IMR-90 (cell line): ENCODE measurements around the gene RASSF5. TPM values are rescaled to one million over a fixed set of nuclear protein-coding genes. Genes with fewer than 3 reads are reported as not detected.
A peak's percentile ranks its signal among the peaks of the same experiment; 100 is the strongest.

Experiments
- ATAC-seq: fragments of 200-7000 bp; cut with Tn5 transposase; 2 replicates; pipeline ENCODE4 v1.9.1; 2020; ENCODE audit warnings: low read depth, mild to moderate bottlenecking, moderate library complexity
- BruUV-seq: library from RNA; stranded (reverse); fragments of 400-500 nt; replicated peaks from 2 replicates; lab custom pipeline; 2021; lab: Mats Ljungman, UMichigan
- CTCF ChIA-PET: fragments of 300-600 bp; formaldehyde crosslinking; extraction: SDS; loops from one replicate; lab custom pipeline; 2021; ENCODE audit warnings: antibody characterized with exemption; lab: Yijun Ruan, JAX
- POLR2A ChIA-PET: fragments of 300-600 bp; sonication (Branson Sonifier 250); formaldehyde crosslinking; loops from one replicate; lab custom pipeline; 2022; ENCODE audit warnings: antibody characterized with exemption; ENCODE audit not compliant: unreplicated experiment; lab: Charles Lee
- DNase-seq: peaks from one replicate; pipeline ENCODE4 v3.0.0; 2013
- H2AFZ ChIP-seq: replicated peaks from 2 replicates; pipeline ENCODE3; 2013; ENCODE audit warnings: low read length, mild to moderate bottlenecking; ENCODE audit not compliant: poor library complexity
- H2AK5ac ChIP-seq: 2 replicates; pipeline ENCODE4 v1.6.1; 2013; ENCODE audit warnings: low read depth, low read length, inconsistent platforms
- H2AK9ac ChIP-seq: replicated peaks from 2 replicates; pipeline ENCODE3; 2013; ENCODE audit warnings: mild to moderate bottlenecking, low read depth, low read length, moderate library complexity; ENCODE audit not compliant: poor library complexity
- H2BK120ac ChIP-seq: 2 replicates; pipeline ENCODE4 v1.6.1; 2013; ENCODE audit warnings: low read depth, low read length, inconsistent platforms
- H2BK15ac ChIP-seq: 3 replicates; pipeline ENCODE4 v1.6.1; 2013; ENCODE audit warnings: low read depth, low read length, inconsistent platforms
- H2BK20ac ChIP-seq: 2 replicates; pipeline ENCODE4 v1.6.1; 2013; ENCODE audit warnings: low read depth, mild to moderate bottlenecking, inconsistent platforms, low read length, moderate library complexity
- H2BK5ac ChIP-seq: 2 replicates; pipeline ENCODE4 v1.6.1; 2013; ENCODE audit warnings: mild to moderate bottlenecking, low read depth, low read length, inconsistent platforms; ENCODE audit not compliant: poor library complexity, severe bottlenecking
- H3K14ac ChIP-seq: replicated peaks from 2 replicates; pipeline ENCODE4 v1.6.1; 2013; ENCODE audit warnings: low read depth, low read length, inconsistent platforms
- H3K18ac ChIP-seq: 2 replicates; pipeline ENCODE4 v1.6.1; 2013; ENCODE audit warnings: low read depth, low read length, control low read depth
- H3K23ac ChIP-seq: 2 replicates; pipeline ENCODE4 v1.6.1; 2013; ENCODE audit warnings: low read depth, low read length, inconsistent platforms
- H3K27ac ChIP-seq: 2 replicates; pipeline ENCODE4 v1.5.1; 2013; ENCODE audit warnings: mild to moderate bottlenecking, control low read depth, low read length; ENCODE audit not compliant: insufficient read depth
- H3K27me3 ChIP-seq: 2 replicates; pipeline ENCODE4 v1.6.1; 2013; ENCODE audit warnings: low read length; ENCODE audit not compliant: control insufficient read depth, insufficient read depth
- H3K36me3 ChIP-seq: 2 replicates; pipeline ENCODE4 v1.6.1; 2013; ENCODE audit warnings: low read length, mixed read lengths; ENCODE audit not compliant: control insufficient read depth, insufficient read depth
- H3K4ac ChIP-seq: 2 replicates; pipeline ENCODE4 v1.6.1; 2013; ENCODE audit warnings: low read depth, low read length, inconsistent platforms
- H3K4me1 ChIP-seq: 2 replicates; pipeline ENCODE4 v1.6.1; 2013; ENCODE audit warnings: low read length, mixed read lengths; ENCODE audit not compliant: control insufficient read depth, insufficient read depth
- H3K4me2 ChIP-seq: 2 replicates; pipeline ENCODE4 v1.6.1; 2013; ENCODE audit warnings: low read depth, mild to moderate bottlenecking, control low read depth, low read length, moderate library complexity
- H3K4me3 ChIP-seq: 2 replicates; pipeline ENCODE4 v1.5.1; 2013; ENCODE audit warnings: low read depth, mild to moderate bottlenecking, control low read depth, low read length, moderate library complexity; ENCODE audit not compliant: insufficient read depth
- H3K56ac ChIP-seq: 2 replicates; pipeline ENCODE4 v1.6.1; 2013; ENCODE audit warnings: low read length, inconsistent platforms; ENCODE audit not compliant: insufficient read depth; ENCODE audit errors: extremely low read depth
- H3K79me1 ChIP-seq, 2 experiments: 2 replicates each; pipeline ENCODE4 v1.6.1; 2013; ENCODE audit warnings: low read length in 2 of 2, inconsistent platforms in 1 of 2, low read depth in 1 of 2
- H3K9ac ChIP-seq: 2 replicates; pipeline ENCODE4 v1.6.1; 2013; ENCODE audit warnings: low read depth, low read length, control low read depth
- H3K9me1 ChIP-seq: 2 replicates; pipeline ENCODE4 v1.6.1; 2013; ENCODE audit warnings: low read length, inconsistent platforms; ENCODE audit not compliant: insufficient read depth
- H3K9me3 ChIP-seq: 2 replicates; pipeline ENCODE4 v1.6.1; 2013; ENCODE audit warnings: low read length; ENCODE audit not compliant: control insufficient read depth, insufficient read depth
- H4K20me1 ChIP-seq: 2 replicates; pipeline ENCODE4 v1.6.1; 2013; ENCODE audit warnings: low read length, inconsistent platforms; ENCODE audit not compliant: insufficient read depth
- H4K5ac ChIP-seq: 2 replicates; pipeline ENCODE4 v1.6.1; 2013; ENCODE audit warnings: mild to moderate bottlenecking, low read depth, low read length, control low read depth
- H4K8ac ChIP-seq, 2 experiments: 2 replicates each; pipeline ENCODE4 v1.6.1; 2013; ENCODE audit warnings: low read depth in 2 of 2, low read length in 2 of 2, control low read depth in 1 of 2, inconsistent platforms in 1 of 2
- H4K91ac ChIP-seq: 2 replicates; pipeline ENCODE4 v1.6.1; 2013; ENCODE audit warnings: low read depth, low read length, inconsistent platforms; ENCODE audit not compliant: insufficient read depth
- SMC3 ChIP-seq: fragments of 150-350 bp; IDR thresholded peaks from 2 replicates; pipeline ENCODE4 v1.6.1; 2016; ENCODE audit warnings: low read depth, mild to moderate bottlenecking, antibody characterized with exemption, low read length, moderate library complexity
- WGBS, 2 experiments: methylation state at CpG; one replicate each; pipeline versions ENCODE4 v1.1.5 to v1.1.7; 2013; ENCODE audit warnings: missing lambda C conversion rate in 2 of 2; ENCODE audit not compliant: insufficient read length in 1 of 2; ENCODE audit errors: extremely low coverage in 2 of 2; 5-methylcytosine and 5-hydroxymethylcytosine counted together
- dilution Hi-C: fragments of 300-500 bp; cut with HindIII; formaldehyde crosslinking; loops from one replicate; pipeline ENCODE4 v1.14.3; 2018; ENCODE audit warnings: low sequenced_read_pairs; ENCODE audit not compliant: unreplicated experiment
- in situ Hi-C: fragments of 300-500 bp; cut with MboI; formaldehyde crosslinking; loops from 3 replicates; pipeline ENCODE4 v1.14.3; 2019; ENCODE audit warnings: low sequenced_read_pairs, inconsistent platforms, mixed read lengths
- intact Hi-C: fragments of 100-400 bp; cut with micrococcal nuclease; formaldehyde crosslinking; loops from 2 replicates; pipeline ENCODE4 v1.10.0; 2022
- polyA plus RNA-seq, 3 experiments: library from polyadenylated mRNA; depleted of rRNA; stranded (reverse); fragments of >200 nt; gene quantifications; 2 replicates each; pipeline ENCODE4 v1.2.3, GENCODE V29; 2012; ENCODE audit warnings: low replicate concordance in 1 of 3
- total RNA-seq: library from RNA; depleted of rRNA; stranded (reverse); fragments of >200 nt; gene quantifications from 2 replicates; pipeline ENCODE4 v1.2.3, GENCODE V29; 2012

The RASSF5 gene
- total and polyA plus RNA-seq, 2 of the 4 experiments (the other 2 are of a cell fraction) = 0.18 to 1.1 TPM

DNA sequence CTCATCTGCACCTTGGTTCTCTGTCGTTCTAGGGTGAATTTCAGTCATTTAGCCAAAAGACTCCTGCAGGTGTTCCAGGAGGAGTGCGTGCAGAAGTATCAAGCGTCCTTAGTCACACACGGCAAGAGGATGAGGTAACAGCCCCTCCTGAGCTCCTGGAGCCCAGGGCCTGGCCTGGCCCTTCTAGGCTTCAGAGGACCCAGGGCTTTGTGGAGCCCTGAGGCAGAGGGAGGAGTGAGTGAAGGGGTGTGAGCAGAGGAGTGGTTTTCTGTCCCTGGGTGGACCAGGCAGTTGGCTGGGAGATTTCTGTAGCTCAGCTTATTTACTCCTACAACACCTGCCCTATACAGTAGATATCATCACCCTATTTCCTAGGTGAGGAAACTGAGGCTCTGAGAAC is 15.7 kb upstream of the RASSF5 start:
- dilution Hi-C loops (no loop called here), intact Hi-C loops (loop anchor here (5.0 kb wide), 1 partner anchor 421 kb away; no protein-coding TSS in a partner anchor), in situ Hi-C loops (no loop called here)
- H4K5ac ChIP-seq = no peak overlapping the region
- ChIA-PET CTCF (interaction anchor here (2.7 kb wide), 1 partner anchor 92 kb away, joined by 15 read pairs; no protein-coding TSS in a partner anchor), POLR2A (no interaction called here)
- no peaks in the 10 kb centered on the region; the same call in 1 of the 2 replicates for H4K20me1 ChIP-seq
- 100% methylated on average over 4 of the region's 4 CpGs; no CpG with 5 or more reads in 1 of the 2 experiments for WGBS, 2 experiments
- 0 out of 2 replicates have a peak overlapping the region, but pooled peaks have one; percentile 9 for H3K4ac ChIP-seq
- no peak overlapping the region for H2BK15ac ChIP-seq
- H3K9me3 ChIP-seq = no peaks in the 10 kb centered on the region
- 0 out of 2 replicates have a peak, but pooled peaks cover 6% of the 10 kb centered on the region for H3K9me1 ChIP-seq
- BruUV-seq = no TSS peak
- no peak for TF ChIP-seq SMC3
- DNase-seq = no peak
- peak overlapping the region; percentile 11; the same call in 1 of the 2 replicates for H2AK5ac ChIP-seq
- H2AK9ac ChIP-seq = peak overlapping the region; percentile 89
- peaks cover 4% of the 10 kb centered on the region for H3K4me1 ChIP-seq
- H3K27me3 ChIP-seq = no peaks in the 10 kb centered on the region
- H3K56ac ChIP-seq = no peak overlapping the region
- H2BK20ac ChIP-seq = no peak overlapping the region
- no peak overlapping the region for H3K9ac ChIP-seq
- no peaks in the 10 kb centered on the region for H3K79me1 ChIP-seq
- H4K91ac ChIP-seq = no peak overlapping the region; the same call in 1 of the 2 replicates
- no peak overlapping the region for H3K14ac ChIP-seq
- no peak overlapping the region for H2BK120ac ChIP-seq
- no peak overlapping the region for H3K4me3 ChIP-seq
- H3K23ac ChIP-seq = no peak overlapping the region; the same call in 1 of the 2 replicates
- H2BK5ac ChIP-seq = no peak overlapping the region
- no peak overlapping the region for H3K27ac ChIP-seq
- H2AFZ ChIP-seq = peak overlapping the region; percentile 56
- no peak overlapping the region for H4K8ac ChIP-seq
- H3K18ac ChIP-seq = no peak overlapping the region
- H3K4me2 ChIP-seq = no peak overlapping the region
- ATAC-seq = no peak
- peaks cover 43% of the 10 kb centered on the region for H3K36me3 ChIP-seq
